HG03457 (cell line): ENCODE measurements around the gene TRAPPC3.
"Not testable (repeated sequence)": the region's sequence is repeated elsewhere in the genome, so short reads cannot be mapped to it uniquely, and the experiment has no call there.

ENCODE experiments used
- ATAC-seq: cut with Tn5 transposase; IDR thresholded peaks from one replicate; pipeline ENCODE4 v1.9.1; 2021; ENCODE audit warnings: moderate number of reproducible peaks; ENCODE audit not compliant: unreplicated experiment

TRAPPC3 gene

GRCh38 chr1:36149237-36149972, at the start of gene TRAPPC3:
TSS of gene TRAPPC3 (minus strand) at chr1:36149486. CDS start at chr1:36149378, 108 bp downstream.
- peak; percentile 76 for ATAC-seq

- ATAC-seq = no peak
Observed at GRCh38 chr1:36198641-36199040, 49.4 kb upstream of the TRAPPC3 start.

- ATAC-seq = not testable (repeated sequence)
Observed at GRCh38 chr1:36196805-36197204, 47.5 kb upstream of the TRAPPC3 start.

GRCh38 chr1:36187800-36188593, 38.7 kb upstream of the TRAPPC3 start:
- ATAC-seq = no peak

- ATAC-seq = no peak
Observed at GRCh38 chr1:36183309-36183856, 34.1 kb upstream of the TRAPPC3 start.

- no peak for ATAC-seq
Observed at GRCh38 chr1:36182734-36183133, 33.4 kb upstream of the TRAPPC3 start.

- no peak for ATAC-seq
Observed at GRCh38 chr1:36179220-36179600, 29.9 kb upstream of the TRAPPC3 start.

- no peak for ATAC-seq
Observed at GRCh38 chr1:36178471-36179219, 29.4 kb upstream of the TRAPPC3 start.

GRCh38 chr1:36177589-36178431, 28.5 kb upstream of the TRAPPC3 start:
- no peak for ATAC-seq

- no peak for ATAC-seq
Observed at GRCh38 chr1:36176106-36176949, 27.0 kb upstream of the TRAPPC3 start.

GRCh38 chr1:36175137-36176095, 26.1 kb upstream of the TRAPPC3 start:
- no peak for ATAC-seq

- no peak for ATAC-seq
Observed at GRCh38 chr1:36174713-36175112, 25.4 kb upstream of the TRAPPC3 start.

- no peak for ATAC-seq
Observed at GRCh38 chr1:36172983-36173382, 23.7 kb upstream of the TRAPPC3 start.

- no peak for ATAC-seq
Observed at GRCh38 chr1:36172017-36172747, 22.9 kb upstream of the TRAPPC3 start.

GRCh38 chr1:36170643-36171412, 21.5 kb upstream of the TRAPPC3 start:
- no peak for ATAC-seq

- ATAC-seq = no peak
Observed at GRCh38 chr1:36168514-36168913, 19.2 kb upstream of the TRAPPC3 start.
